ENCODE results near the gene ACR. TPM values are rescaled to one million over a fixed set of nuclear protein-coding genes. Genes with fewer than 3 reads are reported as not detected.

ACR gene
- 0.39 TPM for total RNA-seq

- DNase-seq: no peak
Observed at GRCh38 chr22:50737728-50738648, at the start of gene ACR. Gene ACR, plus strand, starts transcription at chr22:50738204. Its CDS starts 32 bp downstream, at chr22:50738236.

GRCh38 chr22:50688448-50688847 lies 49.6 kb upstream of the ACR start:
- DNase-seq: no peak

- no peak for DNase-seq
Observed at GRCh38 chr22:50691521-50691920, 46.5 kb upstream of the ACR start.

GRCh38 chr22:50693462-50693861 lies 44.5 kb upstream of the ACR start:
- no peak for DNase-seq

GRCh38 chr22:50694099-50694605 lies 43.9 kb upstream of the ACR start:
- no peak for DNase-seq

- DNase-seq: no peak
Observed at GRCh38 chr22:50694766-50695420, 43.1 kb upstream of the ACR start.

GRCh38 chr22:50695421-50696250 lies 42.4 kb upstream of the ACR start:
- DNase-seq: no peak

- no peak for DNase-seq
Observed at GRCh38 chr22:50696251-50696798, 41.7 kb upstream of the ACR start.

GRCh38 chr22:50696799-50697561 lies 41.0 kb upstream of the ACR start:
- DNase-seq: no peak

- DNase-seq: no peak
Observed at GRCh38 chr22:50697667-50698506, 40.1 kb upstream of the ACR start.

- no peak for DNase-seq
Observed at GRCh38 chr22:50698546-50698945, 39.5 kb upstream of the ACR start.

GRCh38 chr22:50699001-50699755 lies 38.8 kb upstream of the ACR start:
- no peak for DNase-seq

- DNase-seq: no peak
Observed at GRCh38 chr22:50699756-50700386, 38.1 kb upstream of the ACR start.

GRCh38 chr22:50700387-50701075 lies 37.5 kb upstream of the ACR start:
- no peak for DNase-seq

GRCh38 chr22:50701076-50701419 lies 37.0 kb upstream of the ACR start:
- DNase-seq: no peak

- DNase-seq: no peak
Observed at GRCh38 chr22:50701428-50702154, 36.4 kb upstream of the ACR start.

GRCh38 chr22:50702261-50702671 lies 35.7 kb upstream of the ACR start:
- DNase-seq: no peak

Measured in skin of body (tissue), 2 donors.